GM19035 (cell line): ENCODE measurements around the gene PTPRN2.

Experiments
- ATAC-seq: cut with Tn5 transposase; IDR thresholded peaks from one replicate; pipeline ENCODE4 v1.9.1; 2021; ENCODE audit not compliant: unreplicated experiment

Gene PTPRN2

GRCh38 chr7:158557441-158557755 is 30.2 kb downstream of the PTPRN2 start:
- no peak for ATAC-seq

GRCh38 chr7:158556721-158557440 is 30.7 kb downstream of the PTPRN2 start:
- ATAC-seq, result no peak

- ATAC-seq, result no peak
Observed at GRCh38 chr7:158555034-158555520, 32.5 kb downstream of the PTPRN2 start.

GRCh38 chr7:158550886-158551452 is 36.7 kb downstream of the PTPRN2 start:
- no peak for ATAC-seq

- no peak for ATAC-seq
Observed at GRCh38 chr7:158550394-158550700, 37.3 kb downstream of the PTPRN2 start.

GRCh38 chr7:158549616-158550393 is 37.8 kb downstream of the PTPRN2 start:
- no peak for ATAC-seq

- no peak for ATAC-seq
Observed at GRCh38 chr7:158549176-158549615, 38.4 kb downstream of the PTPRN2 start.

GRCh38 chr7:158548726-158549125 is 38.9 kb downstream of the PTPRN2 start:
- no peak for ATAC-seq

- ATAC-seq, result no peak
Observed at GRCh38 chr7:158547817-158548216, 39.8 kb downstream of the PTPRN2 start.

- ATAC-seq, result no peak
Observed at GRCh38 chr7:158546626-158547025, 41.0 kb downstream of the PTPRN2 start.

GRCh38 chr7:158546214-158546613 is 41.4 kb downstream of the PTPRN2 start:
- no peak for ATAC-seq

- no peak for ATAC-seq
Observed at GRCh38 chr7:158544708-158545107, 42.9 kb downstream of the PTPRN2 start.

- no peak for ATAC-seq
Observed at GRCh38 chr7:158543840-158544239, 43.8 kb downstream of the PTPRN2 start.

- no peak for ATAC-seq
Observed at GRCh38 chr7:158542651-158543566, 44.7 kb downstream of the PTPRN2 start.

- ATAC-seq, result no peak
Observed at GRCh38 chr7:158541346-158542010, 46.1 kb downstream of the PTPRN2 start.

GRCh38 chr7:158539711-158540146 is 47.9 kb downstream of the PTPRN2 start:
- no peak for ATAC-seq

GRCh38 chr7:158538156-158538946 is 49.3 kb downstream of the PTPRN2 start:
- no peak for ATAC-seq

GRCh38 chr7:158537516-158537882 is 50.1 kb downstream of the PTPRN2 start:
- no peak for ATAC-seq

GRCh38 chr7:158536871-158537515 is 50.6 kb downstream of the PTPRN2 start:
- ATAC-seq, result no peak
